HL-60/S4 (cell line): Measurements from ENCODE around the gene WDR70.
"Not testable (repeated sequence)": the region's sequence is repeated elsewhere in the genome, so short reads cannot be mapped to it uniquely, and the experiment has no call there.

Source experiments
- in situ Hi-C: fragments of 300-500 bp; cut with MboI; formaldehyde crosslinking; loops from 2 replicates; pipeline ENCODE4 v1.14.3; 2022; ENCODE audit warnings: low sequenced_read_pairs

The WDR70 gene

DNA sequence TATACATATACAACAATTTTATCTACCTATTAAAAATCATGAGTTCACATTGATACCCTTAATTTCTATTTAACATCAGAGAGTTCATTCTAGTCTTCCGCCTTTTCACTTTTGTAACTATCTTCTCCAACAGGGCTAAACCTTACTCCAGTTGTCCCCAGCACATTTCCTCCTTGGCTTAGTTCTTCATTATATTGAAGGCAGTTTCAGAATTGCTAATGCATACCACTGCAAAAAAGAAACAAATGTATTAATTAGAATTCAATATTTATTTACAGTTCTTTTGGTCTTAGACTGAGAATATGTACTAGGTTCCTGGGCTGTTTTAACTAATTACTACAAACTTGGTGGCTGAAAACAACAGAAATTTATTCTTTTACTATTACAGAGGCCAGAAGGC is 132.5 kb downstream of the WDR70 start:
- in situ Hi-C loops, result no loop called here

DNA sequence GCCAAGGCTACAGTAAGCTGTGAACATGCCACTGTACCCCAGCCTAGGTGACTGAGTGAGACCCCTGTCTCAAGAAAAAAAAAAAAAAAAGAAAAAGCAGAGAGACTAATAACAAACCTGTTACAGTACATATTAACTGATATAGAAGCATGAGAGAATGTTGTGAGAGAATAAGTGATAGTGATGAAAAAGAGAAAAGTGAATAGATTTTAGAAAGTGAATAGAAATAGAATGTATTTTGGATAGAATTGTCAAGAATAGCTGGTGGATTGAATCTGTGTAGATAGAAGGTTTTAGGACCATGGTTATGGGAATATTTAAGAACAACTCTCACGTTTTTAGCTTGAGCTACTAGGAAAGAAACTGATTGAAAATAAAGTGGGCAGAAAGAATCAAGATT is 135.8 kb downstream of the WDR70 start:
- in situ Hi-C loops, result no loop called here

DNA sequence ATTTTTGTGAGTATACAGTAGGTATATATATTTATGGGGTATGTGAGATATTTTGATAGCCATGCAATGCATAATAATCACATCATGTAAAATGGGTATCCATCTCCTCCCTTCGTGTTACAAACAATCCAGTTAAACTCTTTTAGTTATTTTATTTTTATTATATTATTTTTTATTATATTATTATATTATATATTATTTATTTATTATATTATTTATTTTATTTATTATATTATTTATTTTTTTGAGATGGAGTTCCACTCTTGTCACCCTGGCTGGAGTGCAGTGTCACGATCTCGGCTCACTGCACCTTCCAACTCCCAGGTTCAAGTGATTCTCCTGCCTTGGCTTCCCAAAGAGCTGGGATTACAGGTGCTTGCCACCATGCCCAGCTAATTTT is 138.6 kb downstream of the WDR70 start:
- in situ Hi-C loops, result no loop called here

DNA sequence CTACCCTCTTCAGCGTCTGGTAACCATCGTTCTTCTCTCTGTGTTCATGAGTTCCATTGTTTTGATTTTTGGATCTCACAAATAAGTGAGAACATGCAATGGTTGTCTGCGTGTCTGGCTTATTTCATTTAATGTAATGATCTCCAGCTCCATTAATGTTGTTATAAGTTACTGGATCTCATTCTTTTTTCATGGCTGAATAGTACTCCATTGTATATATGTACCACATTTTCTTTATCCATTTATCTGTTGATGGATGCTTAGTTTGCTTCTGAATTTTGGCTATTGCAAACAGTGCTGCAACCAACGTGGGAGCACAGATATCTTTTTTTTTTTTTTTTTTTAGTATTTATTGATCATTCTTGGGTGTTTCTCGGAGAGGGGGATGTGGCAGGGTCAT is 139.2 kb downstream of the WDR70 start:
- in situ Hi-C loops, result not testable (repeated sequence)

DNA sequence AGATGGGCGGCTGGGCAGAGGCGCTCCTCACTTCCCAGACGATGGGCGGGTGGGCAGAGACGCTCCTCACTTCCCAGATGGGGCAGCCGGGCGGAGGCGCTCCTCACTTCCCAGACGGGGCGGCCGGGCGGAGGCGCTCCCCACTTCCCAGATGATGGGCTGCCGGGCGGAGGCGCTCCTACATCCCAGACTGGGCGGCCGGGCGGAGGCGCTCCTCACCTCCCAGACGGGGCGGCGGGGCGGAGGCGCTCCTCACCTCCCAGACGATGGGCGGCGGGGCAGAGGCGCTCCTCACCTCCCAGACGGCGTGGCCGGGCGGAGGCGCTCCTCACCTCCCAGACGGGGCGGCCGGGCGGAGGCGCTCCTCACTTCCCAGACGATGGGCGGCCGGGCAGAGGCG is 140.2 kb downstream of the WDR70 start:
- in situ Hi-C loops, result no loop called here

DNA sequence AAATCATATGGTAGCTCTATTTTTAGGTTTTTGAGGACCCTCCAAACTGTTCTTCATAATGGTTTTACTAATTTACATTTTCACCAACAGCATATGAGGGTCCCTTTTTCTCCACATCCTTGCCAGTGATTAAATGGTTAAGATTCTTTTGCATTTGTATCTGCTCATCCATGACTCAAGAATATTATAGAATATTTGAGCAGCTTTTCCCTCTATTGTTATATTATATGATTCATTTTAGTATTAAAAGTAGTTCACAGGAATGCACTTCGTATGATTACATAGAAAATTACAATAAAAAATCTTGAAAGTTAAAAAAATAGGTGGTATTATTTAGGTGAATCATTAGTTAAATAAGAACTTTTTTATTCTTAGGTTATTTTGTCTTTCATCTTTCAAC is 140.7 kb downstream of the WDR70 start:
- in situ Hi-C loops, result no loop called here

DNA sequence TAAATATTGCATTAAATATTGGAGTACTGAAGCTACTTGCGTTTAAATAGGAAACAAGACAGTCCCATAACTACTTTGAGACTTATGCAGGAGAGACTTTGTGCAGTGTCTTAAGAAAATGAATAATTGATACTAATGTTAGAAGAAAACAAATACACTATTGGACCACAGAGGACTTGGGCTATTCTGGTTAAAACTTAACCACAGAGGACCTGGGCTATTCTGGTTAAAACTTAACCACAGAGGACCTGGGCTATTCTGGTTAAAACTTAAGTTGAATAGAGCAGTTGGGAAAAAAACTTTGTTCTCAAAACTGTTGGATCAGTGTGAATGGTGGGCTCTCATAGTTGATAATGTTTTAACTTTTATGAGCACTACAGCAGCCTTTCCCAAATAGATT is 141.7 kb downstream of the WDR70 start:
- in situ Hi-C loops, result no loop called here

DNA sequence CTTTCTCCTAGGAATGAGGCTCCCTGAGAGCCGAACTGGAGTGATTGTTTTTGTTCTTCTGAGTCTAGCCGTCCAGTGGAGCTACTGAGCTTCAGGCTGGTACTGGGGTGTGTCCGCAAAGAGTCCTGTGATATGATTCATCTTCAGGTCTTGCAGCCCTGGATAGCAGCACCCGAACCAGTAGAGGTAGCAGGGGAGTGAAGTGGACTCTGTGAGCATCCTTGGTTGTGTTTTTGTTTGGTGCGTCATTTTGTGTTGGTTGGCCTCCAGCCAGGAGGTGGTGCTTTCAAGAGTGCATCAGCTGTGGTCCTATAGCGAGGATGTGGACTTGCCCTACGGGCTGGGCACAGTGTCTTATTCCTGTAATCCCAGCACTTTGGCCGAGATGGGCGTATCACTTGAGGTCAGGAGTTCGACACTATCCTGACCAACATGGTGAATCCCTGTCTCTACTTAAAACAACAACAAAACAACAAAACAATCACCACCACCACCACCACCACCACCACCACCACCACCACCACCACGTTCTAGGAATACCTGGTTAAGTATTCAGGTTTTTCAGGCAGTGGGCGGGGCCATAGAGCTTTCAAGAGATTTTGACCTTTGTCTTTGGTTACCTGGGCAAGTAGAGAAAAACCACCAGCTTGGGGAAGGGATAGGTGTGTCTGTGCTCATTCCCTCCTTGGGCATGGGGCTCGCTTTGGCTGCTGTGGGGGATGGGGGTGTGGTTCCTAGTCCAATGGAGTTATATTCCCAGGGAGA is 154.0 kb downstream of the WDR70 start:
- in situ Hi-C loops, result no loop called here

DNA sequence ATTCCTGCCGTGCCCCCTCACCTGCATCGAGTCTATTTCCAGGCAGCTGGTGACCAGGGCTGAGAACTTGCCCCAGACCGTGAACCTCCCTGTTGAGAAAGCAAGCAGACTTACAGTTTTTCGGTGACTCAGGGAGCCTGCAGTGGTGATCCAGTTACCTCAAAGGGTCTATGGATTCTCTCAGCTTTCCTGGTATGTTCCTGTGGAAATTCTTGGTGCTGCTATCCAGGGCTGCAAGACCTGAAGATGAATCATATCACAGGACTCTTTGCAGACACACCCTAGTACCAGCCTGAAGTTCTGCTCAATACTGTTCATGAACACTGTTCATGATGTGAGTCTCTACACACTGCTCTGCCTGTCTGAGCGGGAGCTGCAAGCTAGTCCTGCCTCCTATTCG is 154.7 kb downstream of the WDR70 start:
- in situ Hi-C loops, result no loop called here

DNA sequence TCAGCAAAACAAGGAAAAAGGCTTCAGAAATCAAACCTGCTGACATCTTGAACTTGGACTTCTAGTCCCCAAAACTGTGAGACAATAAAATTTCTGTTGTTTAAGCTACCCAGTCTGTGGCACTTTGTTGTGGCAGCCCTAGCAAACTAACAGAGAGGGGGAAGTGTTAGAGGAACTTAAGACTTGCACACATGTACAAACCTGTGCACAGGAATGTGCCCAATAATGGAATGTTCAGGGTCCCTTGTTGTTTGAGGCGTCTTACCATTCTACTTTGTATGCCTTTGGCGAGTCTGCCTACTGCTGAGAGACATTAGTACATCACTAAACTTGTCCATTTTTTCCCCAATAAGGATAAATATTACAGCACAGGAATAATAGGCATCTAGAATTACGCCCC is 160.3 kb downstream of the WDR70 start:
- in situ Hi-C loops, result no loop called here

DNA sequence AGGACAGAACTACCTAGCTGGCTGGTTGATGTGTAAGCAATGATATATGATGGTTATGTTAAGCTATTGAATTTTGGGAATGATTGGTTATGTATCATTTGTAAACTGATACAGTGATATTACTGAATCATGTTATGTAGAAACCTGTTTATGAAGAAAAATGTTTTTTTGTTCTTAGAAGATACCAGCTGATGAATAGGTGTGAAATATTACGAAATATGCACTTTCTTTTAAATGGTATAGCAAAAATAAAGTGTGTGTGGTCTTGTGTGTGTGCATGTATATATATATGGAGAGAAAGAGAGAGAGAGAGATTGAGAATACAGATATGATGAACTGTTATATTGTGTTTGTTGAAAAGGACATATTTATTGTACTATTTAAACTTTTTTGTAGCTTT is 164.1 kb downstream of the WDR70 start:
- in situ Hi-C loops, result no loop called here

DNA sequence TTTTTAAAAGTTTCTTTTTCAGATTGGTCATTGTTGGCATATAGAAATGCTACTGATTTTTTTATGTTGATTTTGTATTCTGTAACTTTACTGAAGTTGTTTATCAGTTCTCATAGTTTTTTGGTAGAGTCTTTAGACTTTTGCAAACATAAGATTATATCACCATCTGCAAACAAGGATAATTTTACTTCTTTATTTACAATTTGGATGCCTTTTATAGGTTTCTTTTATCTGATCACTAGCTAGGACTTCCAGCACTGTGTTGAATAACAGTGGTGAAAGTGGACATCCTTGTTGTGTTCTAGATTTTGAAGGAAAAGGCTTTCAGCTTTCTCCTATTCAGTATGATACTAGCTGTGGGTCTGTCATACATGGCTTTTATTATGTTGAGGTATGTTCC is 170.3 kb downstream of the WDR70 start:
- in situ Hi-C loops, result no loop called here

DNA sequence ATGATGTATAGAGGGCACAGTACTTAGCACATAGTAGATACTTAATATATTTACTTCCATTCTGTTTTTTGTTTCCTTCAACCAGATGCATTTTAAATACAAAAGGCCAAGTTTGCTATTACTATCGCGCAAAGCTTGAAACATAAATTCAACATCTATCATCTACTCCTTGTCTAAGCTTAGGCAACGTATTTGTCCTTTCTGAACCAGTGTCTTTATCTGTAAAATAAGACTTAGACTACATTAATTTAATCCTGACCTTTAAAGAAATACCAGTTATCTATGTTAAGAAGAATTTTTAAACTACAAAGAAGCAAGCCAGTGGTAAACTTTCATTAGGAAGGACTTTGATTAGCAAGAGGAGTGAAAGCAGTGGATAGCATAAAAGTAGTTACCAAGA is 173.0 kb downstream of the WDR70 start:
- in situ Hi-C loops, result no loop called here

DNA sequence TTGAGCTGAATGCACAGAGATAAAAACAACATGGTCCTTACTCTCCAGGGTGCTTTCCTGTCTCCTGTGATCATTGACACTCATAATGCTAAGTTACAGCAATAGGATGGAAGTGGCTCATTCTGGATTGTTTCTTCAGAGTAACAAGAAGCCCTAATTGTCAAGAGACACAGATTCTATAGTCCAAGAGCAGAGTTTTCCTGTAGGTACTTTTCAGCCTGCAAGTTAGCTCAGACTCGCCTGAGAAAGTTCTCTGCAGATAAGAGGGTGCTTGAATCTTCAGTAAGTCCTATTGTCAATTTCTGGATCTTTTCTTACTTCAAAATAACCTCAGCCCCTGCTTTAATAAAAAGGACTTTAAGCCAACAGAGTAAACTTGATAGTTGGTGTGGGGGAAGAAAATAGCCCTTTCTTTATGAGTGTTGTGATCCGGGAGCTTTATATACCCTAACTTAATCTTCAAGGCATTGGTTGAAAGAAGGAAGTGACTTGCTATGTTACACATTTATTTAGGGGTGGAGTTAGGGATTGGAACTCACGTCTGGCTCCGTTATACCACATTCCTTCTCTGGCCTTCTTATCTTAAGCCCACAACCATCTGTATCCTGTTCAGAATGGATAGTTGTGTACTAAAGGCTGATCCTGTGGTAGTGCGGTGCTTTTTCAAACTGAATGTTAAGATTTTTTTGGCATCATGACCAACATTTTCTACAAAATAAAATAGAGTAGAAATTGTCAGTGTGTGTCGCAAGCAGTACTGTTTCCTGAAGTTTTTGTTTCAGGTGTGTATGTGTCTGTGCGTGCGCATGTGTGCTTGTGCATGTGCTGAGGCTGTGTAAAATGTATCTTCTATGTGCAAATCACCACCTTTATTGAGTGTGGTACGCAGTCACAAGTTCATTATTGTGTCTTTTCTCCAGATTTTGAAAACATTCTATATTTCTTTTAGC is 173.9 kb downstream of the WDR70 start:
- in situ Hi-C loops, result no loop called here

DNA sequence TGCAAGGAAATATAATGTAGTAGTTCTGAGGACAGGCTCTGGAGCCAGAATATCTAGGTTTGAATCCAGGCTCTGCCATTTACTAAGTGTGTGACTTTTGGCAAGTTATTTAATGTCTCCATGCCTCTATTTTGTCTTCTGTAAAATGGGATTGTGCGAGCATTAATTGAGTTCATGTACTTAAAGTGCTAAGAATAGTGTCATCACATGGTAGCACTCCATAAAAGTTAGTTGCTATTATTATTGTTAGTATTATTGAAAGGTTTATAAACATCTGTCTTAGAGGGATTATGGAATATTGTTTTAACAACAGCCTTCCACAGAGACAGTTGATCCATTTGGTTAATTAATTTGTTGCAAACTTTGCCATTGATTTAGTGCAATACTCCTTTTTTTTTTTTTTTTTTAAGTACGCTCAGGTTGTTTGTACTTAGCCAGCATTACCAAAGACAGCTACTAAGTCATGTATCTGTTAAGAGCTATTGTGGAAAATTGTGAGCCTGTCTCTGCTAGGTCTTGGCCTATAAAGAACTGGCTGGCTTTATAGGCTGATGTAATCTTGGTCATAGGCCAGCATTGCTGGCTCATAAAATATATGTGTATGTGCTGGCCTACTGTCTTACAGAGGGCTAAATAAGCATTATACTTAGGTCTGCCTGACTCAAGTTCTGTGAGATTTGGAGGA is 174.7 kb downstream of the WDR70 start:
- in situ Hi-C loops, result no loop called here

DNA sequence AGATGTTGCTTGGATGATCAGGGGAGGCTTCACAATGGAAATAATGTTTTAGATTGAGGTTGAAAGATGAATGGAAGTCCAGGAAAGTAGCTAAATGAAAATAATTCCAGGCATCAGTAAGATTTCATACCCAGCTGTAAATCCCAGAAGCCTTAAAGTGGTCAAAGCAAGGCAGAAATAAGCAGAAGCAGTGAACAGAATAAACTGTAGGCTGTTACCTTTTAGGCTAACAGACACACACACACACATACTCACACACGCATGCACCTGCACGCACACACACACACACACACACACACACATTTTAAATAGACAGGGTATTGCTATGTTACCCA is 175.3 kb downstream of the WDR70 start:
- in situ Hi-C loops, result no loop called here

DNA sequence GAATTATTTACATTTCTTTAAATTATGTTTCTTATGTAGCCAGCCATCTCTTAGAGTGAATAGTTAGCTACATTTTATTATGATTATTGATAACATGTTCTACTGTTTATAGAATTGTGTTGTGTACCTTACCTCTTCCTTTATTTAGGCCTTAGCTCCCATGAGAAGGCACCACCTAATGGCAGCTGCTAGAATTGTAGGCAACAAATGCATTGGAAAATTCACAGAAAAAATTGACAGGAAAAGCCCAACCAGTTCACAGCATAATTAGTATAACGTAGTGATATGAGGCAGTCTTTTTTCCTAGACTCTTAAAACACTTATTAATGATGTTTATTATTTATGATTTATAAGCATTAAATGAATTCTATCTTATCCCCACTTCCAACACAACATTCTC is 175.8 kb downstream of the WDR70 start:
- in situ Hi-C loops, result no loop called here

DNA sequence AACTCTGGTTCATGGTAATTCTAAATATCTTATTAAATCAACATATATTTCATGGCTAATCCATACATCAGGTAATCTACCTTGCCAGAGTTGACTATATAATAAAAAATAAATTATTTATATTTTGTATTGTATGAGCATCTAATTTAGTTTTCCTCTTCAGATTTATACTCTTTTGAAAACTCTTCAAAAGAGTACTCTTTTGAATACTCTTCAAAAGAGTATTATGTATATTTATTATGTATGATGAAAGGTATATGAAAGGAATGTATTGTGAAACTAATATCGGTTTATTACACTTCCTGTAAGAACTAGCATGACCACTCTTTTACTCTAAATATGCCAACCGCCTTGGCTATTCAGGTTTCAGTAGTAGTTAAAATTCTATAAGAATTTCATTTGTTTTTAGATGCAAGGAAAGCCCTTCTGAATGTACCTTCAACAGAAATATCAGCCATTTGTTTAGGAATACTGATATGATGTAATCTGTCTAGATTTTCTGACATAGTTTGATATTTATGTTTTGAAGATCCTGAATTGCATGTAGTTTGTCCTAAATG is 178.7 kb downstream of the WDR70 start:
- in situ Hi-C loops, result no loop called here

DNA sequence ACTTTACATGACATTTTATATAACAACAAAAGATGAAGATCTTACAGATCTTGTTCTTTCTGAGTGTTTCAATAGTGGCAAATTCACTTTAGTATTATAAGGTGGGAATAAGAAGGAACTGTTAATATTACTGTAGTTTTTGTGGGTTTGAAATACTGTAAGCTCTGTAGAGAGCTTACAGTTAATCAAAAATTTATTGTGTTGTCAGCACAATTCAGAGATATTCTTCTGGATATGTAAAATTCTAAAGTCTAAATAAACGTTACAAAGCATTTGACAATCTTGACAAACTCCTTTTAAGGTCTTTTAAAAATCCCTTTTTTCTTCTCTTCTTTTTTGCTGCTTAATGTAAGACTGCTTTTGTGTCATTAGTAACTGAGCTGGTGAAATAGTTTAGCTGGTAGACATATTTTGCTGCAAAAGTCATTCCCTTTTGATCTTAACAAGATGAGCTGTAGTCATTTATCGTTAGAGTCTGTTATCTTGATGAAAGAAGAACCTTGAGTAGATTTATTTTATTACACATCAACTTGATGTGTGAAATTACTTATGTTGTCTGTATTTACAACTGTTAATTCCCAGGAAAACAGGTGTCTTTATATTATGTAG is 186.0 kb downstream of the WDR70 start:
- in situ Hi-C loops, result no loop called here

DNA sequence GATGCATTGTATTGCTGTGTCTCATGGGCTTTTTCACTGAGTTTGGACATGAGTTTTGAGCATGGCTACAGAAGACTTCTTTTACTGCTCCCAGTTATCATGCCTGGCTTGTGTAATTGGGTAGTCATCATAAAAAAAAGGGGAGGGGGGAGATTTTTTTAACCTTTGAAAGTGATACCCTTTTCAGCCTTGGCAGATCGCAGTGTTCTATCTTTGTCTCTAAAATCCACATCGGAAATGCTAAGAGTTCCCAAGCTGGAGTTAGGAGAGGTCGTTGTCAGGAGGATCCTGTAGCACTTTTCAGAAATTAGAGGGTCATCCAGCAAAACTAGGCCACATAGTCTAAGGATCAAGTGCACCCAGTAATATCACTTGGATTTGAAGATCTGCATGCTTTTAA is 188.4 kb downstream of the WDR70 start:
- in situ Hi-C loops, result no loop called here
